Small intestine (tissue), 7 donors: ENCODE results near the gene MOGAT1. TPM values are rescaled to one million over a fixed set of nuclear protein-coding genes. Genes with fewer than 3 reads are reported as not detected.
"Not testable (repeated sequence)": the region's sequence is repeated elsewhere in the genome, so short reads cannot be mapped to it uniquely, and the experiment has no call there.

Experiments used
- DNase-seq, 2 donors: peaks; one replicate each; pipeline versions ENCODE4 v3.0.0 to v3.0.0-alpha.2; 2013
- FAIRE-seq: peaks from 2 replicates; lab custom pipeline; 2012; peaks lifted over from hg19 to GRCh38; lab: Jason Lieb, UNC
- H3K27ac ChIP-seq, 3 donors: one replicate each; pipeline ENCODE4 v1.5.1; 2013; ENCODE audit warnings: low read length in 2 of 3, mild to moderate bottlenecking in 2 of 3, control low read depth in 1 of 3, inconsistent platforms in 1 of 3, low read depth in 1 of 3, moderate library complexity in 1 of 3
- H3K27me3 ChIP-seq, 3 donors: one replicate each; pipeline ENCODE4 v1.6.1; 2013; ENCODE audit warnings: low read length in 3 of 3, inconsistent platforms in 1 of 3; ENCODE audit not compliant: control insufficient read depth in 3 of 3, insufficient read depth in 3 of 3
- H3K36me3 ChIP-seq, 3 donors: one replicate each; pipeline ENCODE4 v1.6.1; 2013; ENCODE audit warnings: low read length in 3 of 3, inconsistent platforms in 1 of 3, low read depth in 1 of 3, mild to moderate bottlenecking in 1 of 3, moderate library complexity in 1 of 3; ENCODE audit not compliant: control insufficient read depth in 3 of 3, insufficient read depth in 2 of 3
- H3K4me1 ChIP-seq, 3 donors: one replicate each; pipeline ENCODE4 v1.6.1; 2013; ENCODE audit warnings: low read length in 2 of 3, inconsistent platforms in 1 of 3, low read depth in 1 of 3, mild to moderate bottlenecking in 1 of 3, moderate library complexity in 1 of 3; ENCODE audit not compliant: control insufficient read depth in 3 of 3, insufficient read depth in 2 of 3
- H3K4me3 ChIP-seq, 3 donors: one replicate each; pipeline ENCODE4 v1.5.1; 2013; ENCODE audit warnings: low read length in 3 of 3, control low read depth in 1 of 3, inconsistent platforms in 1 of 3, low read depth in 1 of 3, mild to moderate bottlenecking in 1 of 3, moderate library complexity in 1 of 3
- H3K9me3 ChIP-seq, 2 donors: one replicate each; pipeline ENCODE4 v1.6.1; 2013; ENCODE audit warnings: low read depth in 1 of 2, low read length in 1 of 2; ENCODE audit not compliant: control insufficient read depth in 2 of 2, insufficient read depth in 1 of 2
- WGBS, 3 donors: extraction: QIAGEN DNeasy Blood & Tissue Kit; methylation state at CpG; one replicate each; pipeline ENCODE4 v1.1.7; 2013; 5-methylcytosine and 5-hydroxymethylcytosine counted together
- polyA plus RNA-seq, 4 donors: library from polyadenylated mRNA; stranded (reverse) in 3 of 4; unstranded in 1 of 4; fragments of 200-250 nt in 3 of 4; fragments of 120-200 nt in 1 of 4; gene quantifications; one replicate each; pipeline versions ENCODE4 v1.2.1 to v1.2.3, GENCODE V29; 2013
- donor health status: healthy with polysubstance abuse.
- donor health status: control.
- donor health status: control.
- donor health status: Bipolar disorder and iron deficiency.
- donor health status: healthy.

Gene MOGAT1
- polyA plus RNA-seq, 4 donors, result 0.07 TPM; not detected in 3

- no peaks in the 10 kb centered on the region for H3K9me3 ChIP-seq
- peaks cover 0 to 7% (median 0%) of the 10 kb centered on the region in 3 donors for H3K4me1 ChIP-seq
- WGBS, 3 donors, result 11 to 19% (median 13%) methylated on average over 12 of the region's 12 CpGs
- no peak overlapping the region for H3K4me3 ChIP-seq
- FAIRE-seq, result peak; percentile 19
- DNase-seq, result peak; percentile 64 to 73
- no peaks in the 10 kb centered on the region for H3K36me3 ChIP-seq
- H3K27ac ChIP-seq, result no peak overlapping the region
- peaks cover 0 to 3% (median 0%) of the 10 kb centered on the region in 3 donors for H3K27me3 ChIP-seq
Observed at GRCh38 chr2:222708274-222708710, 36.8 kb downstream of the MOGAT1 start.

- no peak for FAIRE-seq
- no peaks in the 10 kb centered on the region for H3K9me3 ChIP-seq
- WGBS, 3 donors, result 25 to 31% (median 30%) methylated on average over 16 of the region's 16 CpGs
Observed at GRCh38 chr2:222709191-222709891, 37.9 kb downstream of the MOGAT1 start.

GRCh38 chr2:222710736-222711135, 39.3 kb downstream of the MOGAT1 start:
- H3K4me1 ChIP-seq, result peaks cover 0 to 18% (median 0%) of the 10 kb centered on the region in 3 donors
- H3K4me3 ChIP-seq, result no peak overlapping the region
- DNase-seq (no peak), FAIRE-seq (no peak)
- 90 to 94% (median 93%) methylated on average over 3 of the region's 3 CpGs for WGBS, 3 donors
- no peak overlapping the region for H3K27ac ChIP-seq
- no peaks in the 10 kb centered on the region for H3K9me3 ChIP-seq
- no peaks in the 10 kb centered on the region for H3K36me3 ChIP-seq
- H3K27me3 ChIP-seq, result peaks cover 0 to 3% (median 0%) of the 10 kb centered on the region in 3 donors

More at GRCh38 chr2:222709191-222709891, 37.9 kb downstream of the MOGAT1 start:
- peak overlapping the region in 2 of 3 donors; percentile 20 to 49 for H3K27ac ChIP-seq
- H3K36me3 ChIP-seq, result no peaks in the 10 kb centered on the region
- DNase-seq, result peak; percentile 66 to 76
- H3K27me3 ChIP-seq, result peaks cover 0 to 3% (median 0%) of the 10 kb centered on the region in 3 donors
- H3K4me1 ChIP-seq, result peaks cover 0 to 13% (median 0%) of the 10 kb centered on the region in 3 donors
- no peak overlapping the region for H3K4me3 ChIP-seq

- Histone ChIP-seq H3K4me1 (peaks cover 0 to 18% (median 0%) of the 10 kb centered on the region in 3 donors), H3K36me3 (no peaks in the 10 kb centered on the region), H3K9me3 (no peaks in the 10 kb centered on the region), H3K27me3 (peaks cover 0 to 3% (median 0%) of the 10 kb centered on the region in 3 donors), H3K4me3 (no peak overlapping the region), H3K27ac (no peak overlapping the region)
- WGBS, 3 donors, result 83 to 86% (median 85%) methylated on average over 10 of the region's 10 CpGs
- no peak for DNase-seq
- FAIRE-seq, result no peak
Observed at GRCh38 chr2:222711315-222711940, 40.0 kb downstream of the MOGAT1 start.

- no peaks in the 10 kb centered on the region for H3K36me3 ChIP-seq
- H3K9me3 ChIP-seq, result no peaks in the 10 kb centered on the region
- DNase-seq, result no peak
- no peak for FAIRE-seq
- no peak overlapping the region for H3K27ac ChIP-seq
- H3K4me1 ChIP-seq, result peaks cover 0 to 15% (median 0%) of the 10 kb centered on the region in 3 donors
- H3K4me3 ChIP-seq, result no peak overlapping the region
- 88 to 95% (median 92%) methylated on average over 3 of the region's 3 CpGs for WGBS, 3 donors
- H3K27me3 ChIP-seq, result peaks cover 0 to under 1% (median 0%) of the 10 kb centered on the region in 3 donors
Observed at GRCh38 chr2:222713002-222713401, 41.5 kb downstream of the MOGAT1 start.

GRCh38 chr2:222714361-222715241, 43.1 kb downstream of the MOGAT1 start:
- Histone ChIP-seq H3K4me3 (no peak overlapping the region), H3K36me3 (no peaks in the 10 kb centered on the region), H3K27ac (peak overlapping the region in 1 of 3 donors; percentile 55), H3K9me3 (no peaks in the 10 kb centered on the region), H3K4me1 (peaks cover 0 to 11% (median 0%) of the 10 kb centered on the region in 3 donors), H3K27me3 (no peaks in the 10 kb centered on the region)
- FAIRE-seq (no peak), DNase-seq (peak; percentile 64 to 80)
- 50 to 53% (median 52%) methylated on average over 7 of the region's 7 CpGs for WGBS, 3 donors

- Histone ChIP-seq H3K27ac (no peak overlapping the region), H3K27me3 (no peaks in the 10 kb centered on the region), H3K9me3 (peaks cover 0 to 5% of the 10 kb centered on the region in 2 donors), H3K4me1 (peaks cover 0 to 11% (median 0%) of the 10 kb centered on the region in 3 donors), H3K36me3 (no peaks in the 10 kb centered on the region), H3K4me3 (no peak overlapping the region)
- no peak for DNase-seq
- no peak for FAIRE-seq
- 66 to 70% (median 69%) methylated on average over 9 of the region's 9 CpGs for WGBS, 3 donors
Observed at GRCh38 chr2:222715742-222716141, 44.3 kb downstream of the MOGAT1 start.

- not testable (repeated sequence) for H3K36me3 ChIP-seq, H3K27ac ChIP-seq, FAIRE-seq, H3K9me3 ChIP-seq, DNase-seq, H3K4me3 ChIP-seq, H3K27me3 ChIP-seq, H3K4me1 ChIP-seq
- 80 to 92% (median 83%) methylated on average over 1 of the region's 1 CpG for WGBS, 3 donors
Observed at GRCh38 chr2:222719787-222720186, 48.3 kb downstream of the MOGAT1 start.
